Parathyroid adenoma (tissue), 2 donors: ENCODE measurements around the gene RSU1.

Source experiments
- H2AFZ ChIP-seq: fragments of 300-600 bp; sonication (generic); one replicate; pipeline ENCODE4 v1.7.0; 2017; ENCODE audit warnings: antibody characterized with exemption, mild to moderate bottlenecking
- H3K27ac ChIP-seq: fragments of 300-600 bp; sonication (generic); one replicate; pipeline ENCODE4 v1.7.0; 2017
- H3K27me3 ChIP-seq: fragments of 300-600 bp; sonication (generic); one replicate; pipeline ENCODE4 v1.7.0; 2017; ENCODE audit warnings: low read length; ENCODE audit not compliant: control insufficient read depth, insufficient read depth
- H3K36me3 ChIP-seq: fragments of 300-600 bp; sonication (generic); one replicate; pipeline ENCODE4 v1.7.0; 2017; ENCODE audit warnings: low read length; ENCODE audit not compliant: control insufficient read depth, insufficient read depth
- H3K4me1 ChIP-seq: fragments of 300-600 bp; sonication (generic); one replicate; pipeline ENCODE4 v1.7.0; 2017; ENCODE audit warnings: control low read depth
- H3K4me2 ChIP-seq: fragments of 300-600 bp; sonication (generic); one replicate; pipeline ENCODE4 v1.7.0; 2017; ENCODE audit warnings: low read length
- H3K4me3 ChIP-seq: fragments of 300-600 bp; sonication (generic); one replicate; pipeline ENCODE4 v1.7.0; 2017; ENCODE audit warnings: low read depth, low read length
- H3K79me2 ChIP-seq: fragments of 300-600 bp; sonication (generic); one replicate; pipeline ENCODE4 v1.7.0; 2017; ENCODE audit warnings: control low read depth
- H3K9ac ChIP-seq: fragments of 300-600 bp; sonication (generic); one replicate; pipeline ENCODE4 v1.7.0; 2017; ENCODE audit warnings: mild to moderate bottlenecking
- H3K9me3 ChIP-seq: fragments of 300-600 bp; sonication (generic); one replicate; pipeline ENCODE4 v1.7.0; 2017; ENCODE audit warnings: low read length; ENCODE audit not compliant: control insufficient read depth
- CTCF ChIP-seq: fragments of 300-600 bp; sonication (generic); IDR thresholded peaks from one replicate; pipeline ENCODE4 v1.7.0; 2017; ENCODE audit warnings: antibody characterized with exemption, mild to moderate bottlenecking
- donor health status: primary hyperparathyroidism.

The RSU1 gene

GRCh38 chr10:16612115-16612980, 204.9 kb downstream of the RSU1 start:
- H3K9me3 ChIP-seq, result no peaks in the 10 kb centered on the region
- no peaks in the 10 kb centered on the region for H3K36me3 ChIP-seq
- H3K4me2 ChIP-seq, result no peak overlapping the region
- H3K4me3 ChIP-seq, result no peak overlapping the region
- no peaks in the 10 kb centered on the region for H3K79me2 ChIP-seq
- no peaks in the 10 kb centered on the region for H3K4me1 ChIP-seq
- H2AFZ ChIP-seq, result no peak overlapping the region
- no peaks in the 10 kb centered on the region for H3K27me3 ChIP-seq
- H3K27ac ChIP-seq, result no peak overlapping the region
- H3K9ac ChIP-seq, result no peak overlapping the region
- no peak for TF ChIP-seq CTCF

GRCh38 chr10:16611037-16611436, 206.2 kb downstream of the RSU1 start:
- Histone ChIP-seq H3K36me3 (no peaks in the 10 kb centered on the region), H3K9ac (no peak overlapping the region)

GRCh38 chr10:16609211-16609610, 208.0 kb downstream of the RSU1 start:
- no peaks in the 10 kb centered on the region for H3K36me3 ChIP-seq
- no peak overlapping the region for H3K27ac ChIP-seq
- no peaks in the 10 kb centered on the region for H3K27me3 ChIP-seq
- H3K9me3 ChIP-seq, result no peaks in the 10 kb centered on the region
- no peak overlapping the region for H3K4me2 ChIP-seq
- no peak overlapping the region for H3K4me3 ChIP-seq
- no peak for TF ChIP-seq CTCF
- H3K4me1 ChIP-seq, result no peaks in the 10 kb centered on the region
- no peak overlapping the region for H2AFZ ChIP-seq
- no peak overlapping the region for H3K9ac ChIP-seq
- no peaks in the 10 kb centered on the region for H3K79me2 ChIP-seq

More at GRCh38 chr10:16611037-16611436, 206.2 kb downstream of the RSU1 start:
- Histone ChIP-seq H3K79me2 (no peaks in the 10 kb centered on the region), H2AFZ (no peak overlapping the region), H3K27me3 (no peaks in the 10 kb centered on the region), H3K4me1 (no peaks in the 10 kb centered on the region), H3K4me2 (no peak overlapping the region), H3K9me3 (no peaks in the 10 kb centered on the region), H3K4me3 (no peak overlapping the region), H3K27ac (no peak overlapping the region)
- no peak for TF ChIP-seq CTCF

- Histone ChIP-seq H3K4me1 (no peaks in the 10 kb centered on the region), H2AFZ (no peak overlapping the region), H3K4me3 (no peak overlapping the region), H3K27me3 (no peaks in the 10 kb centered on the region), H3K36me3 (no peaks in the 10 kb centered on the region), H3K4me2 (no peak overlapping the region), H3K79me2 (no peaks in the 10 kb centered on the region), H3K27ac (no peak overlapping the region), H3K9me3 (no peaks in the 10 kb centered on the region), H3K9ac (no peak overlapping the region)
- TF ChIP-seq CTCF, result no peak
Observed at GRCh38 chr10:16606923-16607322, 210.3 kb downstream of the RSU1 start.

- no peaks in the 10 kb centered on the region for H3K27me3 ChIP-seq
- no peak for TF ChIP-seq CTCF
- no peaks in the 10 kb centered on the region for H3K9me3 ChIP-seq
- no peaks in the 10 kb centered on the region for H3K4me1 ChIP-seq
- no peaks in the 10 kb centered on the region for H3K36me3 ChIP-seq
- no peak overlapping the region for H2AFZ ChIP-seq
- no peak overlapping the region for H3K9ac ChIP-seq
- H3K79me2 ChIP-seq, result no peaks in the 10 kb centered on the region
- no peak overlapping the region for H3K4me2 ChIP-seq
- H3K4me3 ChIP-seq, result no peak overlapping the region
- no peak overlapping the region for H3K27ac ChIP-seq
Observed at GRCh38 chr10:16606421-16606820, 210.8 kb downstream of the RSU1 start.
